ENCODE results near the gene ALKBH7. TPM values are rescaled to one million over a fixed set of nuclear protein-coding genes. Genes with fewer than 3 reads are reported as not detected.

ALKBH7 gene
- polyA plus RNA-seq, 1 donor from 2014 or later: 154 TPM

DNA sequence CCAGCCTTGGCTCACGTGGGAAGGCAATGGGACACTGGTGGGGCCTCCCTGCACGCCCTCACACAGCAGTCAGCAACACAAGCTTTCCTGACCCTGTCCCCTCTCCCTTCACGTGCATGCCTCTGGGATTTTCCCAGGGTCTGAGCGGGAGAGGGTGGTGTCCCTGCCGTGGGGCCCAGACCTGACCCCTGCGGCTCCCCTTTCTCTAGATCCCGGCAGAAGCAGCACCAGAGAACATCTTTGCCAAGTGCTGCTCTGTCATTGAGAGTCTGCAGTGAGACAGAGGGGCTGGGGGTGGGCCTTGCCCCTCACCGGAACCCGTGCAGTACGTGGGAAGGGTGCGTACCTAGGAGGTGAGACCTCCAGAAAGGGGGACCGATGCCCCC is 39.5 kb downstream of the ALKBH7 start:
- Histone ChIP-seq H3K27ac (ENCODE audit: low read length) (no peak overlapping the region), H3F3A (ENCODE audit: insufficient read depth, low read length, poor library complexity, severe bottlenecking) (no peaks in the 10 kb centered on the region), H3K36me3 (ENCODE audit: insufficient read depth, low read length) (no peaks in the 10 kb centered on the region), H3K4me2 (ENCODE audit: low read length) (no peak overlapping the region), H2AFZ (ENCODE audit: low read depth, low read length) (no peak overlapping the region), H3K9me3 (ENCODE audit: low read length) (no peaks in the 10 kb centered on the region), H3K79me2 (replicated peaks; ENCODE audit: insufficient read depth, low read length) (no peaks in the 10 kb centered on the region), H3K4me3 (ENCODE audit: low read length) (no peak overlapping the region), H3K9ac (ENCODE audit: low read length) (no peak overlapping the region), H3K27me3 (ENCODE audit: insufficient read depth, low read depth, low read length) (no peaks in the 10 kb centered on the region), H4K20me1 (ENCODE audit: insufficient read depth) (no peaks in the 10 kb centered on the region), H3K9me2 (ENCODE audit: insufficient read depth, low read length) (no peaks in the 10 kb centered on the region)
- TF ChIP-seq TAF1 (IDR thresholded peaks at IDR 0.05; ENCODE audit: low read depth): no peak
- TF ChIP-seq, protein P1, sequence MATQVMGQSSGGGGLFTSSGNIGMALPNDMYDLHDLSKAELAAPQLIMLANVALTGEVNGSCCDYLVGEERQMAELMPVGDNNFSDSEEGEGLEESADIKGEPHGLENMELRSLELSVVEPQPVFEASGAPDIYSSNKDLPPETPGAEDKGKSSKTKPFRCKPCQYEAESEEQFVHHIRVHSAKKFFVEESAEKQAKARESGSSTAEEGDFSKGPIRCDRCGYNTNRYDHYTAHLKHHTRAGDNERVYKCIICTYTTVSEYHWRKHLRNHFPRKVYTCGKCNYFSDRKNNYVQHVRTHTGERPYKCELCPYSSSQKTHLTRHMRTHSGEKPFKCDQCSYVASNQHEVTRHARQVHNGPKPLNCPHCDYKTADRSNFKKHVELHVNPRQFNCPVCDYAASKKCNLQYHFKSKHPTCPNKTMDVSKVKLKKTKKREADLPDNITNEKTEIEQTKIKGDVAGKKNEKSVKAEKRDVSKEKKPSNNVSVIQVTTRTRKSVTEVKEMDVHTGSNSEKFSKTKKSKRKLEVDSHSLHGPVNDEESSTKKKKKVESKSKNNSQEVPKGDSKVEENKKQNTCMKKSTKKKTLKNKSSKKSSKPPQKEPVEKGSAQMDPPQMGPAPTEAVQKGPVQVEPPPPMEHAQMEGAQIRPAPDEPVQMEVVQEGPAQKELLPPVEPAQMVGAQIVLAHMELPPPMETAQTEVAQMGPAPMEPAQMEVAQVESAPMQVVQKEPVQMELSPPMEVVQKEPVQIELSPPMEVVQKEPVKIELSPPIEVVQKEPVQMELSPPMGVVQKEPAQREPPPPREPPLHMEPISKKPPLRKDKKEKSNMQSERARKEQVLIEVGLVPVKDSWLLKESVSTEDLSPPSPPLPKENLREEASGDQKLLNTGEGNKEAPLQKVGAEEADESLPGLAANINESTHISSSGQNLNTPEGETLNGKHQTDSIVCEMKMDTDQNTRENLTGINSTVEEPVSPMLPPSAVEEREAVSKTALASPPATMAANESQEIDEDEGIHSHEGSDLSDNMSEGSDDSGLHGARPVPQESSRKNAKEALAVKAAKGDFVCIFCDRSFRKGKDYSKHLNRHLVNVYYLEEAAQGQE (IDR thresholded peaks at IDR 0.05; ENCODE audit: borderline replicate concordance): no peak

DNA sequence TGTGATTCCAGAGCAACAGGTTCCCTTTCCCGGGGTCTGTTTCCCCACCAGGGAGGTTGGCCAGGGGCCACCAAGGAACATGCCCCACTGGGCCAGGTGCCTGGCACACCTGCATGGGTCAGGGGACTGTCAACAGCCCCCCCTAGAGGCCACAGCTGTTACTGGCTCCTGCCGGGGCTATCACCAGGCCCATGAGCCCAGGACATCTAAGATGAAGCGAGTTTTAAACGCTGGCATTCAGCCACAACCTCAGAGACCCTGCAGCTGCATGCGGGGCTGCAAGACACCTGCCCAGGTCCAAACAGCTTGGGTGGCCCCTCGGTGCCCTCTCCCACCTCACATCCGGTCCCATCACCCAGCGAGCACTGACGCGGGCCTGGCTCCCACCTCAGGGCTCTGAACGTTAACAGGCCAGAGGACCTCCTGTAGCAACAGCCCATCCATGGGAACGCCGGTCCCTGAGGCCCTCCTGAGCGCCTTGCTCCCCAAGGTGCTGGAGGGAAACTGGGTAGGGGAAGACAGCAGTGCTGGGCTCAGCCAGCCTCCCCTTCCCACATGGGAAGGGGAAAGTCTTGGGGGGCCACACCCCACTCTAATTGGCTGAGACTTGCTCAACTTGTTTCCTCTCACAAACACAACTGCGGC is 40.0 kb downstream of the ALKBH7 start:
- Histone ChIP-seq H3K27me3 (ENCODE audit: insufficient read depth, low read depth, low read length) (no peaks in the 10 kb centered on the region), H3K4me2 (ENCODE audit: low read length) (no peak overlapping the region)

More for the DNA sequence above, 40.0 kb downstream of the ALKBH7 start:
- Histone ChIP-seq H3F3A (ENCODE audit: insufficient read depth, low read length, poor library complexity, severe bottlenecking) (no peaks in the 10 kb centered on the region), H3K9me3 (ENCODE audit: low read length) (no peaks in the 10 kb centered on the region), H3K9ac (ENCODE audit: low read length) (no peak overlapping the region), H3K79me2 (replicated peaks; ENCODE audit: insufficient read depth, low read length) (no peaks in the 10 kb centered on the region), H4K20me1 (ENCODE audit: insufficient read depth) (no peaks in the 10 kb centered on the region), H2AFZ (ENCODE audit: low read depth, low read length) (no peak overlapping the region), H3K27ac (ENCODE audit: low read length) (no peak overlapping the region), H3K4me3 (ENCODE audit: low read length) (no peak overlapping the region), H3K36me3 (ENCODE audit: insufficient read depth, low read length) (no peaks in the 10 kb centered on the region), H3K9me2 (ENCODE audit: insufficient read depth, low read length) (no peaks in the 10 kb centered on the region)
- TF ChIP-seq RAD21 (conservative IDR thresholded peaks at IDR 0.05) (no peak), EZH2 (IDR thresholded peaks at IDR 0.05; ENCODE audit: borderline replicate concordance, insufficient read depth, low read length, poor library complexity, severe bottlenecking) (no peak), TAF1 (IDR thresholded peaks at IDR 0.05; ENCODE audit: low read depth) (no peak), EP300 (conservative IDR thresholded peaks at IDR 0.05; ENCODE audit: poor library complexity, severe bottlenecking) (no peak), POLR2AphosphoS5 (IDR thresholded peaks at IDR 0.05) (no peak), SMC3 (conservative IDR thresholded peaks at IDR 0.05; ENCODE audit: poor library complexity) (no peak)
- TF ChIP-seq, protein P2, sequence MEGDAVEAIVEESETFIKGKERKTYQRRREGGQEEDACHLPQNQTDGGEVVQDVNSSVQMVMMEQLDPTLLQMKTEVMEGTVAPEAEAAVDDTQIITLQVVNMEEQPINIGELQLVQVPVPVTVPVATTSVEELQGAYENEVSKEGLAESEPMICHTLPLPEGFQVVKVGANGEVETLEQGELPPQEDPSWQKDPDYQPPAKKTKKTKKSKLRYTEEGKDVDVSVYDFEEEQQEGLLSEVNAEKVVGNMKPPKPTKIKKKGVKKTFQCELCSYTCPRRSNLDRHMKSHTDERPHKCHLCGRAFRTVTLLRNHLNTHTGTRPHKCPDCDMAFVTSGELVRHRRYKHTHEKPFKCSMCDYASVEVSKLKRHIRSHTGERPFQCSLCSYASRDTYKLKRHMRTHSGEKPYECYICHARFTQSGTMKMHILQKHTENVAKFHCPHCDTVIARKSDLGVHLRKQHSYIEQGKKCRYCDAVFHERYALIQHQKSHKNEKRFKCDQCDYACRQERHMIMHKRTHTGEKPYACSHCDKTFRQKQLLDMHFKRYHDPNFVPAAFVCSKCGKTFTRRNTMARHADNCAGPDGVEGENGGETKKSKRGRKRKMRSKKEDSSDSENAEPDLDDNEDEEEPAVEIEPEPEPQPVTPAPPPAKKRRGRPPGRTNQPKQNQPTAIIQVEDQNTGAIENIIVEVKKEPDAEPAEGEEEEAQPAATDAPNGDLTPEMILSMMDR (IDR thresholded peaks at IDR 0.05; ENCODE audit: poor library complexity, severe bottlenecking): peak; percentile 37
- TF ChIP-seq, protein P1 (IDR thresholded peaks at IDR 0.05; ENCODE audit: borderline replicate concordance): no peak
